ENCODE measurements around the gene SLC15A2.
A peak's percentile ranks its signal among the peaks of the same experiment; 100 is the strongest.
"Not testable (repeated sequence)": the region's sequence is repeated elsewhere in the genome, so short reads cannot be mapped to it uniquely, and the experiment has no call there.

SLC15A2 gene, protein sequence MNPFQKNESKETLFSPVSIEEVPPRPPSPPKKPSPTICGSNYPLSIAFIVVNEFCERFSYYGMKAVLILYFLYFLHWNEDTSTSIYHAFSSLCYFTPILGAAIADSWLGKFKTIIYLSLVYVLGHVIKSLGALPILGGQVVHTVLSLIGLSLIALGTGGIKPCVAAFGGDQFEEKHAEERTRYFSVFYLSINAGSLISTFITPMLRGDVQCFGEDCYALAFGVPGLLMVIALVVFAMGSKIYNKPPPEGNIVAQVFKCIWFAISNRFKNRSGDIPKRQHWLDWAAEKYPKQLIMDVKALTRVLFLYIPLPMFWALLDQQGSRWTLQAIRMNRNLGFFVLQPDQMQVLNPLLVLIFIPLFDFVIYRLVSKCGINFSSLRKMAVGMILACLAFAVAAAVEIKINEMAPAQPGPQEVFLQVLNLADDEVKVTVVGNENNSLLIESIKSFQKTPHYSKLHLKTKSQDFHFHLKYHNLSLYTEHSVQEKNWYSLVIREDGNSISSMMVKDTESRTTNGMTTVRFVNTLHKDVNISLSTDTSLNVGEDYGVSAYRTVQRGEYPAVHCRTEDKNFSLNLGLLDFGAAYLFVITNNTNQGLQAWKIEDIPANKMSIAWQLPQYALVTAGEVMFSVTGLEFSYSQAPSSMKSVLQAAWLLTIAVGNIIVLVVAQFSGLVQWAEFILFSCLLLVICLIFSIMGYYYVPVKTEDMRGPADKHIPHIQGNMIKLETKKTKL

DNA sequence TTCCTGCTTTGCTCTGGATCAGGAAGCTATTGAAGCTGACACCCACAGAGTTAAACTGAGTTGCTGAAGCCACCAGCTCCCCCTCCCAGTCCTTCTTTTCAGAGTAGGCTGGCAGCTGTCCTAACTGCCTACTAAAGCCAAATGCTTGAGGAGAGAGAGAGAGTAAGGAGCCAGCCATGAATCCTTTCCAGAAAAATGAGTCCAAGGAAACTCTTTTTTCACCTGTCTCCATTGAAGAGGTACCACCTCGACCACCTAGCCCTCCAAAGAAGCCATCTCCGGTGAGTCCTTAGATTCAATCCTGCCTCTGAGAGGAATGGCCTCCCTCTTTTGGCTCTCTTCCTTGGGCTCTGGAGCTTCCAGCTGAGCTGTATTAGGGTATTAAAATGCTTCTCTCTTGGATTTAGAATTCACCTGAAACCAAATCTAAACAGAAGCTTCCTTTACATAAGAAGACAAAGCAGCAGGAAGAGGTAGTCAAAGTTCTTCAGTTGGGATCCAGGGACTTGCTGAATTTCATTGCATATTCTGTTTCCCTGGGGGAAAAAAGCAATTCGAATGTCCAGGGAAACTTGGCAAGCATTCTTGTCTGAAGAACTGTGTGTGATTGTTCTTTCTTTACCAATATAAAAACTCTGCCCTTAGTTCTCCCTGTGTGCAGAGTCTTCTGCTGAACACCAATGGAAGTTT is at the start of gene SLC15A2:
Gene SLC15A2 (plus strand): TSS at position 101 of the 690 bp plus-strand sequence. CDS start 76 bp downstream, at position 177.
- DNase-seq (ENCODE audit: low spot score), result no peak

DNA sequence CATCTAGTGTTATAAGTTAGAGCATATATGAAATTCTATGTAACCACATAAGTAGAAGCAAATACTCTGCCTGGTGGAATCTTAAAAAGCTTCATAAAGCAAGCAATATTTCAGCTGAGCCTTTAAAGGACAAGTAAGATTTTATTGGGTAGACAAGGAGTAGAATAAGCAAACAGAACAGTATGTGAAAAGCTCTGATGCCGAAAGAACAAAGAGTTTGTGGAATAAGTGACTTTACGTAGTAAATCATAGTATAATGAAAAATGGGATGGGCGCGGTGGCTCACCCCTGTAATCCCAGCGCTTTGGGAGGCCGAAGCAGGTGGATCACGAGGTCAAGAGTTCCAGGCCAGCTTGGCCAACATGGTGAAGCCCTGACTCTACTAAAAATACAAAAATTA is 49.3 kb upstream of the SLC15A2 start:
- no peak for DNase-seq (ENCODE audit: low spot score)

DNA sequence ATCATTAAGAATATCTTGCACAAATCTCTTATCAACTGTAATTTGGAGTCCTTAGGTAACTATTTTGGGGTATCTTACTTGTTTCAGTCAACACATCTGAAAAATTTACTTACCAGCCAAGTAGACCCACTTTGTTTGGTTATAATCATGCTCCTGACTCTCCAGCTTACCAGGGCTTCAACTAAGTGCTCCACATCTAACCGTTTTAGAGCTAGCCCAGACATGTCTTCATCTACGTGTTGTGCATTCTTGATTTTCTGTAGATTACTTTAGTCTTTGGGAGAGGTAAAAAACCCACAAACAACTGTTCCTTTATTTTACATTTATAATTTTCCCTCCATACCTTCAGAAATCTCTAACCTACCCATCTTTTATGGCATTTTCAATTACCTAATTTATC is 41.9 kb upstream of the SLC15A2 start:
- no peak for DNase-seq (ENCODE audit: low spot score)

DNA sequence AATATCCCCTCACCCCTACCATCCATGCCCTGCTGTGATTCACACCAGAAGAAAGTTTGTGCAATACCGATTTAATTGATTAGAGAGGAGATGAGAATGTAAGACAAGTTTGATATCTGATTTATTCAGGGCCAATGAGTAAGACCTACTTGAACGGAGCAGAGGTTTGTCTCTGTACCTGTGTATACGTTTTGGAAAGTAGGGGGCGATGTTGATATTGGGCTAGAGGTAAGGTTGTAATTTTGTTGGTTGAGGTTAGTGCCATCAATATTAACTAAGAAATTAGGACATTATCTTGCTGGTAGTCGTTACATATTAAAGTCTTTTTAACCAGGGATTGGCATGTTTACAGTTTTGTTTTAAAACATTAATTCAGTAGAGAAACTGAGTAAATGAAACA is 38.6 kb upstream of the SLC15A2 start:
- DNase-seq (ENCODE audit: low spot score), result peak; percentile 15

DNA sequence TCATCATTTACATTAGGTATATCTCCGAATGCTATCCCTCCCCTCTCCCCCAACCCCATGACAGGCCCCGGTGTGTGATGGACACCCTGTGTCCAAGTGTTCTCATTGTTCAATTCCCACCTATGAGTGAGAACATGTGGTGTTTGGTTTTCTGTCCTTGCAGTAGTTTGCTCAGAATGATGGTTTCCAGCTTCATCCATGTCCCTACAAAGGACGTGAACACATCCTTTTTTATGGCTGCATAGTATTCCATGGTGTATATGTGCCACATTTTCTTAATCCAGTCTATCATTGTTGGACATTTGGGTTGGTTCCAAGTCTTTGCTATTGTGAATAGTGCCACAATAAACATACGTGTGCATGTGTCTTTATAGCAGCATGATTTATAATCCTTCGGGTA is 36.4 kb upstream of the SLC15A2 start:
- not testable (repeated sequence) for DNase-seq (ENCODE audit: low spot score)

DNA sequence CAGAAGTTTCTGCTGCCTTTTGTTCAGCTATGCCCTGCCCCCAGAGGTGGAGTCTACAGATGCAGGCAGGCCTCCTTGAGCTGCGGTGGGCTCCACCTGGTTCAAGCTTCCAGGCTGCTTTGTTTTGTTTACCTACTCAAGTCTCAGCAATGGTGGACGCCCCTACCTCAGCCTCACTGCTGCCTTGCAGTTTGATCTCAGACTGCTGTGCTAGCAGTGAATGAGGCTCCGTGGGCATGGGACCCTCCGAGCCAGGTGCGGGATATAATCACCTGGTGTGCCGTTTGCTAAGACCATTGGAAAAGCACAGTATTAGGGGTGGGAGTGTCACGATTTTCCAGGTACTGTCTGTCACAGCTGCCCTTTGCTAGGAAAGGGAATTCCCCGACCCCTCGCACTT is 31.0 kb upstream of the SLC15A2 start:
- not testable (repeated sequence) for DNase-seq (ENCODE audit: low spot score)

DNA sequence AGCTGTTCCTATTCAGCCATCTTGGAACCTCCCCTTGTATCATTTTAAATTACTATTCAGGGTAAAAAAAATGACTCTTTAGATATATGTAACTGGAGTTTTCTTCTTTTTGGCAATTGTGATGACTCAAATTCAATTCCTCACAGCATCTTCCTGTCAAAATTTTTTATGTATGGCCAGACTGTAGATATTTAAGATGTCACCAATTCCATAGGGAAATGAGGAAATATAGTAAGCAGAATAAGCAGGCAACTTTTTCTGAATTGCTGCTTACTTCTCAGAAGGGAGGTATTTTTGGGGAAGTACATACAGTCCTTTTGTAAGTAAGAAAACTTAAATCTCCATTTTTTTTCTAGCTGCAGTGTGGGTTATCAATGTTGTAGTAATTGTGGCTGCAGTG is 30.4 kb upstream of the SLC15A2 start:
- DNase-seq (ENCODE audit: low spot score), result no peak

DNA sequence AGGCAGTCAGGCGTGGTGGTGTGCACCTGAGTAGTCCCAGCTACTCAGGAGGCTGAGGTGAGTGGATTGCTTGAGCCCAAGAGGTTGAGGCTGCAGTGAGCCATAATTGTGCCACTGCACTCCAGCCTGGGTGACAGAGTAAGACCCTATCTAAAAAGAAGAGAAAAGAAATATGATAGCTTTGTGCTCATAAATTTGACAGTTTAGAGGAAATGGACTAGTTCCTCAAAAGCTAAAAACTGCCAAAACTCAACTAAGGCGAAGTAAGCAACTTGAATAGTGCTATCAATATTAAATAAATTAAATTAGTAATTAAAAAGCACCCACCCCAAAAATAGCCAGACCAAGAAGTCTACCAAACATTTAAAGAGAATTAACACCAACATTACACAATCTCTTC is 24.5 kb upstream of the SLC15A2 start:
- DNase-seq (ENCODE audit: low spot score), result no peak

DNA sequence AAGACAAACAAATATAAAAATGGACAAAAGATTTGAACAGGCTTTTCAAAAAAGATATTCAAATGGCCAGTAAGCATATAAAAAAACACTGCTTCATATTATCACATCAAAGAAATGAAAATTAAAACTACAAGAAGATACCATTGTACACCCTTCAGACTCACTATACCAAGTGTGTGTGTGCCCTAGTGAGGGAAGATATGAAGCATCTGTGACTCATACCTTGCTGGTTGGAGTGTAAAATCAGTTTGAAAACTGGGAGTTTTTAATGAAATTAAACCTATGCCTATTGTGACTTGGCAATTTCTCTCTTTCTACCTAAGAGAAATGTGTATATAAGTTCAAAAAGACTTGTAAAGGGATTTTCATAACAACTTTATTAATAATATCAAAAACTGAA is 23.5 kb upstream of the SLC15A2 start:
- DNase-seq (ENCODE audit: low spot score), result no peak

DNA sequence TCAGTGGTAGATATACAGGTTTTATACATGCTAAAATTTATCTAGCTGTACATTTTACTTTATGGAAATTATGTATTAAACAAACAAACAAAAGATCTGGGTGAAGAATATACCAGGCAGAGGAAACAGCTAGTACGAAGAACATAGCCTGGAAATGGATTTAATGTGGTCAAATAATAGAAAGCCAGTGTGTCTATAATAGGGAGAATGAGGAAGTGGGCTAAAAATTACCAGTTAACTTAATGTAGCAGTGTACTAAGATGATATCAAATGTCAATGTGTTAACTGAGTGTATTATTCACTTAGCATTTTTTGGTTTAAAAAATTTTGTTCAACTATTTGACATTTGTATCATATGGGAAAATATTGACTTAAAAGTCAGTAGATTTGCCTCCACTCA is 22.8 kb upstream of the SLC15A2 start:
- no peak for DNase-seq (ENCODE audit: low spot score)

DNA sequence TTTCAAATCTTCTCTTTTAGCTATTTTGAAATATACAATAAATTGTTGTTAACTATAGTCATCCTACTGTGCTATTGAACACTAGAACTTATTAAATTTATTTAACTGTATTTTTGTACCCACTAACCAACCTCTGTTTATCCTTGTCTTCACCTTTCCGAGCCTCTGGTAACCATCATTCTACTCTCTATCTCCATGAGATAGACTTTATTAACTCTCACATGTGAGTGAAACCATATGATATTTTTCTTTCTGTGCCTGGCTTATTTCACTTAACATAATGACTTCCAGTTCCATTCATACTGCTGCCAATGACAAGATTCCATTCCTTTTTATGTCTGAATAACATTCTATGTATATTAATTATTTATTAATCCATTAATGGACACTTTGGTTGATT is 15.8 kb upstream of the SLC15A2 start:
- no peak for DNase-seq (ENCODE audit: low spot score)

DNA sequence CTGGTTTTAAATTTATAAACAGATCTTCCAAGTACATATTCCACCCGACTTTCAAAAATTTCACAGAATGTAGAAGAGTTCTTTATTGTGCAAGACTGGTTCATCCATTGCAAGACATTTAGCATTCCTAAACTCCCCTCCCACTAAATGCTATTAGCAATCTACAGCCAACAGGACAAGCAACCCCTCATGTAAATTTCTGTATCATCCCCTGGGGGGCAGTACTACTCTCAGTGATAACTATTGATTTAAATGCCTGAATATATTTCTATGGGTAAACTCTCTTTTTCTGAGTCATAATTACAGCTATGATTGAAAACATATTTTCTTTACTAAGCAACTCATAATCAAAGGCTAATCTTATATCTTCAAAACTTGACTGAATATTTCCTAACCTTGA is 10.7 kb upstream of the SLC15A2 start:
- peak; percentile 37 for DNase-seq (ENCODE audit: low spot score)

DNA sequence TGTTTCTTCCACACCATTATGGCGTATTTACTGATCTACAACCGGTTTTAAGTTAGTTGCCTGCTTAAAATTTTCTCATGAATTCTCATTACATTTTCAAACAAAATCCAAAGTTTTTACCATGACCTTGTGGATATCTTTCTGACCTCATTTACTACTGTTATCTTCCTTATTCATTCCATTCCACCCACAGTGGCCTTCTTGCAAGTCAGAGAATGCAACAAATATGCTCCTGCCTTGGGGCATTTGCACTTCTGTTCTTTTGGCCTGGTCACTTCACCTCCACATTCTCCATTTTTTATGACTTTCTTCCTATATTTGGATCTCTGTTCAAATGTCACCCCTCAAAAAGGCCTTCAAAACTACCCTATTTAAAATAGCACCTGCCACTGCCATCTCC is 8.8 kb upstream of the SLC15A2 start:
- DNase-seq (ENCODE audit: low spot score), result no peak

DNA sequence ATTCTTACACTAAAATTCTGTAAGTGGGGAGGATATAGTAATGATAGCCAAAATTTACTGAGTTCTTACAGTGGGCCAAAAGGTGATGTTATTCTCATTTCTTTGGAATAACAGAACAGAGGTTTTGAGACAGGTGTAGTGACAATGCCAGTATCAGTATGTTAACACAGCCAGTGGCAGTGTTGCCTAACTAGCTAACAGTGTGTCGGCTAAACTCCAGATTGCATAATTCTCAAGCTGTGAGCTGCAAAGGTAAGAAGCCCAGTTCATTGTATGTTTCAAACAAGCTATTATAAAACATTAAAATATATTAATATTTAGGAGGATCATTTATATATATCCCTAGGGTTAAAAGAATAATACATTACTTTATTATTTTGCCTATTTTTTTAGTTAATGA is 920 bp downstream of the SLC15A2 start:
- DNase-seq (ENCODE audit: low spot score), result peak; percentile 32

DNA sequence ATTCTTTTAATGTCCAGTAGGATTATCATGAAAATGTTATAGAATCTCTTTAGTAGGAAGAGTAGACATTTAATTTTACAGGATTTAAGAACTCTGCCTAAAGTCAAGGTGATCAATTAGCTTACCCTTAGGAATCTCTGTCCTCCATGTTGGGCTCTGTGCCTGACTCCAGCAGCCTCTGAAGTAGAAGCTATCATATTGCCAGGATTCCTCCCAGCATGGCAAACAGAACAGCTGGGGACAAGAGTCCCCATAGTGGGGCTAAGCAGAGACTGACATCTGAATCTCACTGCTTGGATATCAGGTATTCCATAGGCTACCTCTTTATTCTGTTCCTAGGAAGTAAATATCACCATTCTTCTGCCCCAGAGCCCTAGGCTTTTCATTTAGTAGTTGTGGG is 1.5 kb downstream of the SLC15A2 start:
- no peak for DNase-seq (ENCODE audit: low spot score)

DNA sequence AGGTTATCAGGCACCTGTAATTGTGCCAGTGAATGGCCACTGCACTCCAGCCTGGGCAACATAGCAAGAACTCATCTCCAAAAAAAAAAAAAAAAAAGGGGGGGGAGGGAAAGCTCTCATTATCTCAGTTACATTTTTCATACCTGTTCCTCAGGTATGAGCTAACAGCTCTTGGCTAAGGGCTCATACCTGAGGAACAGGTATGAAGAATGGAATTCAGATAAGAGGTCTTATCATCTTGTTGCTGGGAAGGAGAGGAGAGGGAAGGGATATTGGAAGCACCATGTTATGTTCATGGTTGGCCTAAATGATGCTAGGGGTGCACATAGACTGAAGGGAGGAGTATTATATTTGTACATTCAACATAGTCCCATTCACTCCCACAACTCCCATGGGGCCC is 2.6 kb downstream of the SLC15A2 start:
- DNase-seq (ENCODE audit: low spot score), result no peak

DNA sequence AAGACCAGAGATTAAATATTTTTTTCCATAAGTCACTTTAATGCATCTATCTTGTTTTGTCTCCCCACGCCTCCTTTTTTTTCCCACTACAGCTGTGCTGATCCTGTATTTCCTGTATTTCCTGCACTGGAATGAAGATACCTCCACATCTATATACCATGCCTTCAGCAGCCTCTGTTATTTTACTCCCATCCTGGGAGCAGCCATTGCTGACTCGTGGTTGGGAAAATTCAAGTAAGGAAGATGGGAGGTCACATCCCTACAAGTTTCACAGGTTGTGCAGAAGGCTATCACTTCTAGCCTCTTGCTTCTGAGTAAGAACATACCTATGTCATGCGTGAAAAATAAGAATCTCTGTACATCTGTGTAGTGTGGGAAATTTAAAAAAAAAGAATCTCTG is 3.1 kb downstream of the SLC15A2 start:
- no peak for DNase-seq (ENCODE audit: low spot score)

DNA sequence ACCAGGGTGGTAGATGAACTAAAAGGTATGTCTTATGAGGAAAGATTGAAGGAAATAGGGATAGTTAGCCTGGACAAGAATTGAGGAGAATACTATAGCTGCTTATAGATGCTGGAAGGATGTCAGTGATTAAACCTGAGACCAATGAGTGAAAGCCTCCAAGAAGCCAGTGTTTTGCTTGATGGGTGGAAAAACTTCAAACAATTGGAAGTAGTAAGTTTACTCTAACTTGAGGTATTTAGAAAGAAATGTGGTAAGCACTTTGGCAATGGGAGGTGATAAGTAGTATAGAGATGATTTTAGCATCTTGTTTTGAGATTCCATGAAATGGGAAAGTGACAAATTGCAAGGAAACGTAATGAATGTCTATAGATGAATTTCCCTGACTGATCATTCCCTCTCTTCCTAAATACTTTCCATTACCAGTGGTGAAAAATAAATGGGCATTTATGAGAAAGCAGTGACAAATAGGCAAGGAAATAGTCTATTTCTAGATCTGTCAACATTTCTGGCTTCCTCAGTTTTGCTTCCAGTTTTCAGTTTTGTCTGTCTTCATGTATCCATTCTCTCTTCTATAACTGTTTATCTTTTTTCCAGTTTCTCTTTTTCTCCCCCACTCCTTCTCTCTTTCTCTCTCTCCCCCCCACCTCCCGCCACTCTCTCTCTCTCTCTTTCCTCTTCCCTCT is 19.2 kb downstream of the SLC15A2 start:
- DNase-seq (ENCODE audit: low spot score), result no peak

DNA sequence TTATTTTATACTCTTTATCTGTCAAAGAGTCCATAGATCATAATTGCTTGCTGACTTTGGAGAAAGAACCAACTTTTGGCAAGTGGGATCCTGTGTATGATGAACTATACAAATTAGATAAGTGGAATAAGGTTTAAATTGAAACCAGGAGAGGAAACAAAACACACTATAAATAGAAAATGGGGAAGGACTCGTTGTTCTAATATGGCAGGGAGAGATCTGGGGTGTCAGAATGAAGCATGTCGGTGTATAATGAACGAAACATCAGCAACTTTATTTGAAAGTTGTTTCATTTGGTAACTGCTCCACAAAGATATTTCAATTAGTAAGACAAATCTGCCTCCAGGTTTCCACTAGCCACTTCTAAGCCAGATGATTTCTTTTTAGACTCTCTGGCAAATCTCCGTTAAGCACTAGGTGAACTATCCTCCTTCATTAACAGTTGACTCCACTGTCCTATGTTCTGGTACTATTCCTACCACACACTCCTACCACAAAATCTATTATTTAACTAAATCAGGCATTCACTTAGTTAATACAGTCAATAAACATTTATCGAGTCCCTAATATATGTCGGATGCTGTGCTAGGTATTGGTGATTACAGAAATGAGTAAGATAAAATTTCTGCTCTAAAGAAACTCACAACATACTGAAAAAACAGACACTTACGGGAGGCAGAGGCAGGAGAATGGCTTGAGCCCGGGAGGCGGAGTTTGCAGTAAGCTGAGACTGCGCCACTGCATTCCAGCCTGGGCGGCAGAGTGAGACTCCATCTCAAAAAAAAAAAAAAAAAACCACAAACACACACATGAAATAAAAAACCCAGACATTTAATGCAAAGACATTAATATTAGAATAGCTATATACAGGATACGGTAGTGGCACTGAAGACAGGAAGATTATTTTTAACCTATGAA is 20.1 kb downstream of the SLC15A2 start:
- no peak for DNase-seq (ENCODE audit: low spot score)

DNA sequence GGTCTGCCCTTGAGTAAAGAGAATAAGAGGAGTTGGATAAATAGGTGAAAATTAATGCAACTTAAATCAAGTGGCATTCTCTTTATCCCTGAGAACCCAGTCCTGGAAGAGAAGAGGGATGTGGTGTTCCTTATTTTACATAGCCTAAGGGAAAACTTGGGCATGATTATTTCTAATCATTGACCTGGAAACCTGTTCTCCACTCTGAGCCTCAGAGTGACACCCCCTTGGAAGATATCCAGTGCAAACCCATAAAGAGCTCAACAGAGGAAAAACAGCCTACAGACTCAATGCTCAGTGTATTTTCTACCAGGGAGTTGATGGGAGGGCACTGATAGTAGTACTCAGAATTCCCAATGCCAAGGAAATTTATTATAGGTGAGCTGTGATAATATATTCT is 22.0 kb downstream of the SLC15A2 start:
- DNase-seq (ENCODE audit: low spot score), result no peak

DNA sequence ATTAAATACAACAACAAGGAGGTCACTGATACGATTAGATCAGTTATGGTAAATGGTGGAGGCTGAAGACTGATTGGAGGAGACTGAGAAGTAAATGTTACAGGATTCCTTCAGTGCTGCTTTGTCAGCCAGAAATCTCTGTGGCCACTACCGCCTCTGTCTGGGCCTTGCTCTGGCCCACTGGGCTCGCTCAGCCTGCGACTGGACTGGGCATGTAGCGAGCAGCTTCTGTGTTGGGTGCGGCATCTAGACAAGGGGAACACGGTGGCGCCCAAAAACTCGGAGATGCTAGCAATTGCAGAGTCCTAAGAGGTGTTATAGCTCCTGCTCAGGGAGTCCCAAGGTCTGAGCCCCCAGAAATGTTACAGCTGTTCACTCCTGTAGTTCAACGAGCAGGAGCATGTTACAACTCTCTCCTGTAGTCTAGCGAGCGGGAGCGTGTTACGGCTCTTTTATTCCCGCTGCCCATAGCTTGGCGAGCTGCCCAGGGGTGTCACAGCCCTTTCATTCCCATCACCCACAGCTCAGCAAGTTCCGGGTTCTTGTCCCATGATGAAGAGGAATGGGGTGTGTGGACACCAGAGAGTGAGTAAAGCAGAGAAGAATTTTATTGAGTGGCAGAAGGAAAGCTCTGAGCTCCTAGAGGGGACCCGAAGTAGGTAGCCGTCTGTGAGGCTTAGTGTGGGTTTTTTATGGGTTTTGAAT is 24.7 kb downstream of the SLC15A2 start:
- no peak for DNase-seq (ENCODE audit: low spot score)
